ENCODE results near the gene OPN1SW.

GRCh38 chr7:128741491-128741890 lies 34.1 kb downstream of the OPN1SW start:
- no peak for TF ChIP-seq POLR2A (IDR thresholded peaks at IDR 0.05)
- TF ChIP-seq CTCF (IDR thresholded peaks at IDR 0.05), result no peak
